ENCODE measurements around the gene B3GALT6.

Gene B3GALT6

GRCh38 chr1:1211541-1212441, 20.2 kb upstream of the B3GALT6 start:
- no peak overlapping the region for H3K4me3 ChIP-seq (ENCODE audit: low read depth, low read length)

GRCh38 chr1:1212780-1213344, 19.2 kb upstream of the B3GALT6 start:
- Histone ChIP-seq H3K36me3 (ENCODE audit: control insufficient read depth, insufficient read depth, low read length) (peaks cover 13% of the 10 kb centered on the region), H3K9me3 (ENCODE audit: control insufficient read depth, insufficient read depth, low read length) (no peaks in the 10 kb centered on the region), H3K27ac (ENCODE audit: low read depth, low read length) (no peak overlapping the region), H3K9ac (ENCODE audit: low read depth, low read length) (no peak overlapping the region), H3K27me3 (ENCODE audit: control insufficient read depth, insufficient read depth, low read length) (no peaks in the 10 kb centered on the region), H3K4me1 (ENCODE audit: control insufficient read depth, insufficient read depth, low read length) (no peaks in the 10 kb centered on the region), H3K4me3 (ENCODE audit: low read depth, low read length) (no peak overlapping the region)

More at GRCh38 chr1:1211541-1212441, 20.2 kb upstream of the B3GALT6 start:
- peaks cover 5% of the 10 kb centered on the region for H3K27me3 ChIP-seq (ENCODE audit: control insufficient read depth, insufficient read depth, low read length)
- H3K4me1 ChIP-seq (ENCODE audit: control insufficient read depth, insufficient read depth, low read length), result no peaks in the 10 kb centered on the region
- 0 out of 2 replicates have a peak, but pooled peaks cover 3% of the 10 kb centered on the region for H3K36me3 ChIP-seq (ENCODE audit: control insufficient read depth, insufficient read depth, low read length)
- no peaks in the 10 kb centered on the region for H3K9me3 ChIP-seq (ENCODE audit: control insufficient read depth, insufficient read depth, low read length)
- H3K9ac ChIP-seq (ENCODE audit: low read depth, low read length), result no peak overlapping the region
- H3K27ac ChIP-seq (ENCODE audit: low read depth, low read length), result no peak overlapping the region

GRCh38 chr1:1213345-1214265, 18.4 kb upstream of the B3GALT6 start, which contains the start of gene TNFRSF4:
TSS of gene TNFRSF4 (minus strand) at chr1:1214153. CDS start at chr1:1214127, 26 bp downstream.
- H3K4me1 ChIP-seq (ENCODE audit: control insufficient read depth, insufficient read depth, low read length), result no peaks in the 10 kb centered on the region
- no peak within 1 kb of the TSS for H3K4me3 ChIP-seq (ENCODE audit: low read depth, low read length)
- no peak within 1 kb of the TSS for H3K27ac ChIP-seq (ENCODE audit: low read depth, low read length)
- no peak within 1 kb of the TSS for H3K9ac ChIP-seq (ENCODE audit: low read depth, low read length)
- H3K9me3 ChIP-seq (ENCODE audit: control insufficient read depth, insufficient read depth, low read length), result no peaks in the 10 kb centered on the region
- H3K27me3 ChIP-seq (ENCODE audit: control insufficient read depth, insufficient read depth, low read length), result no peaks in the 10 kb centered on the region
- peaks cover 20% of the 10 kb centered on the region for H3K36me3 ChIP-seq (ENCODE audit: control insufficient read depth, insufficient read depth, low read length)

GRCh38 chr1:1215080-1215676, 16.9 kb upstream of the B3GALT6 start:
- H3K27me3 ChIP-seq (ENCODE audit: control insufficient read depth, insufficient read depth, low read length), result no peaks in the 10 kb centered on the region
- no peak overlapping the region for H3K27ac ChIP-seq (ENCODE audit: low read depth, low read length)
- no peak overlapping the region for H3K9ac ChIP-seq (ENCODE audit: low read depth, low read length)
- no peak overlapping the region for H3K4me3 ChIP-seq (ENCODE audit: low read depth, low read length)
- no peaks in the 10 kb centered on the region for H3K9me3 ChIP-seq (ENCODE audit: control insufficient read depth, insufficient read depth, low read length)
- H3K36me3 ChIP-seq (ENCODE audit: control insufficient read depth, insufficient read depth, low read length), result peaks cover 23% of the 10 kb centered on the region
- no peaks in the 10 kb centered on the region for H3K4me1 ChIP-seq (ENCODE audit: control insufficient read depth, insufficient read depth, low read length)

- Histone ChIP-seq H3K9me3 (ENCODE audit: control insufficient read depth, insufficient read depth, low read length) (no peaks in the 10 kb centered on the region), H3K9ac (ENCODE audit: low read depth, low read length) (no peak overlapping the region), H3K27ac (ENCODE audit: low read depth, low read length) (no peak overlapping the region), H3K4me3 (ENCODE audit: low read depth, low read length) (no peak overlapping the region), H3K27me3 (ENCODE audit: control insufficient read depth, insufficient read depth, low read length) (no peaks in the 10 kb centered on the region), H3K4me1 (ENCODE audit: control insufficient read depth, insufficient read depth, low read length) (no peaks in the 10 kb centered on the region), H3K36me3 (ENCODE audit: control insufficient read depth, insufficient read depth, low read length) (peaks cover 31% of the 10 kb centered on the region)
These were observed 16.0 kb upstream of the B3GALT6 start for GRCh38 chr1:1215881-1216605.

- Histone ChIP-seq H3K4me1 (ENCODE audit: control insufficient read depth, insufficient read depth, low read length) (no peaks in the 10 kb centered on the region), H3K27ac (ENCODE audit: low read depth, low read length) (peak overlapping the region; percentile 28), H3K9ac (ENCODE audit: low read depth, low read length) (no peak overlapping the region), H3K9me3 (ENCODE audit: control insufficient read depth, insufficient read depth, low read length) (no peaks in the 10 kb centered on the region), H3K36me3 (ENCODE audit: control insufficient read depth, insufficient read depth, low read length) (peaks cover 39% of the 10 kb centered on the region), H3K4me3 (ENCODE audit: low read depth, low read length) (no peak overlapping the region), H3K27me3 (ENCODE audit: control insufficient read depth, insufficient read depth, low read length) (no peaks in the 10 kb centered on the region)
These were observed 15.0 kb upstream of the B3GALT6 start for GRCh38 chr1:1216770-1217620.

GRCh38 chr1:1217621-1218523, 14.2 kb upstream of the B3GALT6 start:
- Histone ChIP-seq H3K9me3 (ENCODE audit: control insufficient read depth, insufficient read depth, low read length) (no peaks in the 10 kb centered on the region), H3K9ac (ENCODE audit: low read depth, low read length) (no peak overlapping the region), H3K4me3 (ENCODE audit: low read depth, low read length) (no peak overlapping the region), H3K4me1 (ENCODE audit: control insufficient read depth, insufficient read depth, low read length) (no peaks in the 10 kb centered on the region), H3K36me3 (ENCODE audit: control insufficient read depth, insufficient read depth, low read length) (peaks cover 47% of the 10 kb centered on the region), H3K27ac (ENCODE audit: low read depth, low read length) (peak overlapping the region; percentile 28), H3K27me3 (ENCODE audit: control insufficient read depth, insufficient read depth, low read length) (no peaks in the 10 kb centered on the region)

- Histone ChIP-seq H3K36me3 (ENCODE audit: control insufficient read depth, insufficient read depth, low read length) (peaks cover 52% of the 10 kb centered on the region), H3K27me3 (ENCODE audit: control insufficient read depth, insufficient read depth, low read length) (no peaks in the 10 kb centered on the region), H3K27ac (ENCODE audit: low read depth, low read length) (no peak overlapping the region), H3K9me3 (ENCODE audit: control insufficient read depth, insufficient read depth, low read length) (no peaks in the 10 kb centered on the region), H3K4me3 (ENCODE audit: low read depth, low read length) (no peak overlapping the region), H3K9ac (ENCODE audit: low read depth, low read length) (no peak overlapping the region), H3K4me1 (ENCODE audit: control insufficient read depth, insufficient read depth, low read length) (no peaks in the 10 kb centered on the region)
These were observed 13.4 kb upstream of the B3GALT6 start for GRCh38 chr1:1218524-1219200.

Measured in HUES48 (cell line).